A549 (cell line): ENCODE results near the gene ARHGAP4. TPM values are rescaled to one million over a fixed set of nuclear protein-coding genes. Genes with fewer than 3 reads are reported as not detected.

Experiments used
- ATAC-seq, 2 experiments: fragments of 200-7000 bp in 1 of 2; fragments of >200 bp in 1 of 2; cut with Nextera tagmentation in 1 of 2; cut with Tn5 transposase in 1 of 2; 3 replicates each; pipeline versions ENCODE4 v1.8.0 to v1.9.1; 2018 to 2020; ENCODE audit warnings: mild to moderate bottlenecking in 1 of 2, moderate library complexity in 1 of 2
- CTCF ChIA-PET: fragments of 300-600 bp; sonication (Branson Sonifier 250); formaldehyde crosslinking; extraction: SDS; loops from one replicate; lab custom pipeline; 2021; ENCODE audit warnings: antibody characterized with exemption, inconsistent platforms; lab: Yijun Ruan, JAX
- POLR2A ChIA-PET: fragments of 350-600 bp; formaldehyde crosslinking; extraction: SDS; loops from one replicate; lab custom pipeline; 2021; ENCODE audit warnings: antibody characterized with exemption, inconsistent platforms; lab: Yijun Ruan, JAX
- DNase-seq, 2 experiments: peaks; one replicate each; pipeline versions ENCODE4 v3.0.0 to v3.0.0-alpha.2; 2011 to 2016; ENCODE audit warnings: low read depth in 1 of 2, low spot score in 1 of 2
- FAIRE-seq: peaks from 2 replicates; lab custom pipeline; 2011; peaks lifted over from hg19 to GRCh38; lab: Jason Lieb, UNC
- H3K27ac ChIP-seq, 2 experiments: fragments of >200 bp; sonication (Bioruptor Twin); formaldehyde crosslinking; 3 replicates each; pipeline ENCODE4 v1.5.1; 2016 to 2017
- H3K4me1 ChIP-seq: fragments of >200 bp; sonication (Bioruptor Twin); formaldehyde crosslinking; 3 replicates; pipeline ENCODE4 v1.6.1; 2016
- H3K4me2 ChIP-seq: fragments of >200 bp; sonication (Bioruptor Twin); formaldehyde crosslinking; 3 replicates; pipeline ENCODE4 v1.6.1; 2016
- H3K4me3 ChIP-seq: fragments of >200 bp; sonication (Bioruptor Twin); formaldehyde crosslinking; 3 replicates; pipeline ENCODE4 v1.5.1; 2016
- H3K9me3 ChIP-seq: fragments of >200 bp; sonication (Bioruptor Twin); formaldehyde crosslinking; 3 replicates; pipeline ENCODE4 v1.6.1; 2016
- CBX2 ChIP-seq: fragments of 200-600 bp; sonication (generic); IDR thresholded peaks from 2 replicates; pipeline ENCODE4 v1.6.1; 2016; ENCODE audit warnings: low read depth, mild to moderate bottlenecking, borderline replicate concordance
- CBX8 ChIP-seq: fragments of 200-600 bp; sonication (generic); IDR thresholded peaks from 2 replicates; pipeline ENCODE4 v1.6.1; 2016
- CTCF ChIP-seq: fragments of >200 bp; sonication (Bioruptor Twin); formaldehyde crosslinking; IDR thresholded peaks from 3 replicates; pipeline ENCODE4 v1.5.1; 2016
- EHF ChIP-seq: fragments of 250-450 bp; sonication (Bioruptor Pico); IDR thresholded peaks from 2 replicates; pipeline ENCODE4 v1.5.0; 2020; ENCODE audit warnings: mild to moderate bottlenecking
- EP300 ChIP-seq, 2 experiments: fragments of >200 bp; sonication (Bioruptor Twin); formaldehyde crosslinking; IDR thresholded peaks; 2 replicates in 1 of 2; 3 replicates in 1 of 2; pipeline ENCODE4 v1.6.1; 2016 to 2017
- GATA3 ChIP-seq: IDR thresholded peaks from 2 replicates; pipeline ENCODE4 v1.6.1; 2012; ENCODE audit warnings: borderline replicate concordance
- HDAC2 ChIP-seq: fragments of 200-600 bp; sonication (generic); IDR thresholded peaks from 2 replicates; pipeline ENCODE4 v1.6.1; 2016
- HES2 ChIP-seq: fragments of >200 bp; sonication (Bioruptor Twin); formaldehyde crosslinking; IDR thresholded peaks from 2 replicates; pipeline ENCODE4 v1.6.1; 2016
- HEYL ChIP-seq: fragments of 250-450 bp; sonication (Bioruptor Pico); IDR thresholded peaks from 2 replicates; pipeline ENCODE4 v1.8.0; 2021; ENCODE audit warnings: mild to moderate bottlenecking, moderate library complexity
- HOXA7 ChIP-seq: fragments of 250-450 bp; sonication (Bioruptor Pico); IDR thresholded peaks from 2 replicates; pipeline ENCODE4 v1.5.0; 2020; ENCODE audit warnings: mild to moderate bottlenecking, moderate library complexity
- HOXB5 ChIP-seq: fragments of 250-450 bp; sonication (Bioruptor Pico); IDR thresholded peaks from 2 replicates; pipeline ENCODE4 v1.5.0; 2020; ENCODE audit warnings: mild to moderate bottlenecking, moderate library complexity
- JUNB ChIP-seq: fragments of >200 bp; sonication (Bioruptor Twin); formaldehyde crosslinking; IDR thresholded peaks from 2 replicates; pipeline ENCODE4 v1.6.1; 2016
- KDM1A ChIP-seq: fragments of 200-600 bp; sonication (generic); IDR thresholded peaks from 2 replicates; pipeline ENCODE4 v1.6.1; 2016; ENCODE audit warnings: low read depth, mild to moderate bottlenecking
- KDM5A ChIP-seq: fragments of 200-600 bp; sonication (generic); IDR thresholded peaks from 2 replicates; pipeline ENCODE4 v1.6.1; 2016; ENCODE audit warnings: antibody characterized with exemption, mild to moderate bottlenecking
- NFE2L2 ChIP-seq: fragments of 150-350 bp; conservative IDR thresholded peaks from 2 replicates; pipeline ENCODE4 v1.6.1; 2014; ENCODE audit warnings: low read length
- NPAS2 ChIP-seq: fragments of 250-450 bp; sonication (Bioruptor Pico); IDR thresholded peaks from 2 replicates; pipeline ENCODE4 v1.8.0; 2022; ENCODE audit warnings: mild to moderate bottlenecking, moderate library complexity, borderline replicate concordance
- NR3C1 ChIP-seq: fragments of >200 bp; sonication (Bioruptor Twin); formaldehyde crosslinking; IDR thresholded peaks from 3 replicates; pipeline ENCODE4 v1.6.1; 2017
- POLR2A ChIP-seq: IDR thresholded peaks from 2 replicates; pipeline ENCODE4 v1.6.1; 2012; ENCODE audit warnings: mild to moderate bottlenecking, low read length
- RAD21 ChIP-seq, 2 experiments: fragments of >200 bp in 1 of 2; sonication (Bioruptor Twin) in 1 of 2; formaldehyde crosslinking in 1 of 2; IDR thresholded peaks in 1 of 2; conservative IDR thresholded peaks in 1 of 2; 2 replicates in 1 of 2; 3 replicates in 1 of 2; pipeline ENCODE4 v1.6.1; 2012 to 2018; ENCODE audit warnings: inconsistent platforms in 1 of 2
- RCOR1 ChIP-seq: fragments of 150-350 bp; IDR thresholded peaks from 2 replicates; pipeline ENCODE4 v1.6.1; 2014; ENCODE audit warnings: antibody characterized with exemption, low read length, low read depth
- SMC3 ChIP-seq: fragments of >200 bp; sonication (Bioruptor Twin); formaldehyde crosslinking; IDR thresholded peaks from 3 replicates; pipeline ENCODE4 v1.6.1; 2018; ENCODE audit warnings: inconsistent platforms
- TP53 ChIP-seq: fragments of 250-450 bp; sonication (Bioruptor Pico); IDR thresholded peaks from 2 replicates; pipeline ENCODE4 v1.5.0; 2021; ENCODE audit warnings: mild to moderate bottlenecking, moderate library complexity
- USF2 ChIP-seq: fragments of 450-650 bp; IDR thresholded peaks from 2 replicates; pipeline ENCODE4 v1.6.1; 2014; ENCODE audit warnings: antibody characterized with exemption
- ZC3H11A ChIP-seq: fragments of 450-650 bp; IDR thresholded peaks from 2 replicates; pipeline ENCODE4 v1.6.1; 2014; ENCODE audit warnings: antibody characterized with exemption, mild to moderate bottlenecking
- WGBS: methylation state at CpG from one replicate; pipeline ENCODE4 v1.1.6; 2017; ENCODE audit errors: missing lambda C conversion rate; 5-methylcytosine and 5-hydroxymethylcytosine counted together
- polyA plus RNA-seq, 4 experiments: library from polyadenylated mRNA; depleted of rRNA in 3 of 4; stranded (reverse); fragments of >200 nt; fragmentation: RNase III in 1 of 4; extraction: RNeasy Plus Mini Kit Qiagen cat#74134 plus additional on column Dnase treatment in 1 of 4; gene quantifications; 2 replicates in 3 of 4; 3 replicates in 1 of 4; pipeline ENCODE4 v1.2.3, GENCODE V29; 2011 to 2017
- TF ChIP-seq, protein P1 (sequence below): IDR thresholded peaks from 2 replicates; pipeline ENCODE4 v1.6.1; 2012; ENCODE audit warnings: low read depth, borderline replicate concordance

The ARHGAP4 gene
- polyA plus RNA-seq, 2 of the 4 experiments (the other 2 are of a cell fraction), result 0.78 to 0.98 TPM

- ATAC-seq, result peak; percentile 48 to 71; a peak in 4 of 6 replicates
- peak overlapping the region; percentile 52; the same call in 2 of the 3 replicates for H3K4me3 ChIP-seq
- 19% methylated on average over 3 of the region's 6 CpGs for WGBS
- ChIA-PET POLR2A (interaction anchor here (0.8 kb wide), 1 partner anchor 118 kb away, joined by 3 read pairs; no protein-coding TSS in a partner anchor), CTCF (interaction anchor here (1.1 to 2.4 kb wide), 6 partner anchors 11 to 120 kb away, joined by 3 to 15 read pairs (median 4); partner anchors contain the start of gene PLXNB3)
- peaks cover 21% of the 10 kb centered on the region for H3K4me1 ChIP-seq
- H3K27ac ChIP-seq, result peak overlapping the region in 1 of 2 experiments; percentile 81; a peak in 3 of 6 replicates
- TF ChIP-seq RCOR1 (no peak), RAD21 (conservative IDR thresholded peaks at IDR 0.05 in 1 of 2, IDR thresholded peaks at IDR 0.05 in 1 of 2) (peak; percentile 40 to 56; a peak in 3 of 5 replicates), SMC3 (peak; percentile 33; the same call in 2 of the 3 replicates)
- FAIRE-seq, result peak; percentile 76
- H3K4me2 ChIP-seq, result peak overlapping the region; percentile 91
- peak in 1 of 2 experiments; percentile 59 for DNase-seq
- H3K9me3 ChIP-seq, result no peaks in the 10 kb centered on the region
Observed at GRCh38 chrX:153884590-153884989, 41.5 kb downstream of the ARHGAP4 start.

DNA sequence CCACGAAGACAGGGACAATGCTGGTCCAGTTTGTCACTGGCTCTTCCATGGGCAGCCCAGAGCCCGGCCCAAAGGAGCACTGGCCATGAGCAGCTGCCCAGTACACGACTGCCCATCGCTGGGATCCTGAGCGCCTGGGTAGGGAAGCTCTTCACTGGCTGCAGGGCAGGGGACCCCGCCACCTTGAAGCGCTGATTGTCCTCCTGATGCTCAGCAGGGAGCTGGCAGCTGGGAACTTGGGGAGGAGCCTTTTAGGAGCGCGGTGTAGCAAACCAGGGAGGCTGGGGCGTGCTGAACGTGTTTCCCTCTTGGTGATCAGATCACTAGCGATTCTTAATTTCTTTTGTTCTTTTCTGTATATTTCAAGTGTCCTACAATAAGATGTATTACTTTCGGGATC, 41.9 kb downstream of the ARHGAP4 start:
- ATAC-seq (0 out of 6 replicates have a peak, but pooled peaks of 1 of the 2 experiments have one; percentile 7), DNase-seq (no peak), FAIRE-seq (no peak)
- Histone ChIP-seq H3K4me2 (no peak overlapping the region), H3K27ac (no peak overlapping the region), H3K4me3 (no peak overlapping the region), H3K9me3 (no peaks in the 10 kb centered on the region), H3K4me1 (peaks cover 21% of the 10 kb centered on the region)
- ChIA-PET POLR2A (interaction anchor here (0.8 kb wide), 1 partner anchor 118 kb away, joined by 3 read pairs; no protein-coding TSS in a partner anchor), CTCF (interaction anchor here (0.5 to 2.4 kb wide), 8 partner anchors 11 to 888 kb away, joined by 3 to 15 read pairs (median 4); partner anchors contain the start of gene PLXNB3)
- TF ChIP-seq RAD21 (conservative IDR thresholded peaks at IDR 0.05 in 1 of 2, IDR thresholded peaks at IDR 0.05 in 1 of 2) (no peak), KDM5A (no peak), HOXB5 (no peak), HOXA7 (CRISPR knock-in tag) (no peak), POLR2A (no peak), KDM1A (no peak), CBX2 (no peak), JUNB (no peak), EHF (no peak), HDAC2 (no peak), NFE2L2 (no peak), CTCF (no peak), TP53 (no peak), HES2 (no peak), USF2 (no peak)
- TF ChIP-seq, protein P1, sequence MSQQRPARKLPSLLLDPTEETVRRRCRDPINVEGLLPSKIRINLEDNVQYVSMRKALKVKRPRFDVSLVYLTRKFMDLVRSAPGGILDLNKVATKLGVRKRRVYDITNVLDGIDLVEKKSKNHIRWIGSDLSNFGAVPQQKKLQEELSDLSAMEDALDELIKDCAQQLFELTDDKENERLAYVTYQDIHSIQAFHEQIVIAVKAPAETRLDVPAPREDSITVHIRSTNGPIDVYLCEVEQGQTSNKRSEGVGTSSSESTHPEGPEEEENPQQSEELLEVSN, result no peak
- 79% methylated on average over 8 of the region's 13 CpGs for whole genome bisulfite sequencing

- peak in 1 of 2 experiments; percentile 10; a peak in 2 of 6 replicates for ATAC-seq
- H3K4me2 ChIP-seq, result no peak overlapping the region
- DNase-seq, result no peak
- 80% methylated on average over 10 of the region's 13 CpGs for WGBS
- H3K27ac ChIP-seq, result no peak overlapping the region
- POLR2A ChIA-PET, result no interaction called here
- TF ChIP-seq RCOR1 (no peak), ZC3H11A (no peak), EP300 (IDR thresholded peaks at IDR 0.05) (no peak), NPAS2 (no peak), CBX2 (no peak), CBX8 (no peak), HOXB5 (no peak), TP53 (no peak), GATA3 (no peak), HEYL (CRISPR knock-in tag) (no peak), NR3C1 (no peak)
- peaks cover 21% of the 10 kb centered on the region for H3K4me1 ChIP-seq
- no peak overlapping the region for H3K4me3 ChIP-seq
- CTCF ChIA-PET, result interaction anchor here (0.5 to 2.4 kb wide), 7 partner anchors 9 to 888 kb away, joined by 3 to 15 read pairs (median 4); partner anchors contain the start of gene PLXNB3
- no peak for FAIRE-seq
- no peaks in the 10 kb centered on the region for H3K9me3 ChIP-seq
Observed at GRCh38 chrX:153883163-153883843, 42.8 kb downstream of the ARHGAP4 start.
